Suprapubic skin (tissue), 4 donors: ENCODE results near the gene EARS2. TPM values are rescaled to one million over a fixed set of nuclear protein-coding genes. Genes with fewer than 3 reads are reported as not detected.
A peak's percentile ranks its signal among the peaks of the same experiment; 100 is the strongest.

Experiments
- DNase-seq, 2 donors: peaks; one replicate each; pipeline ENCODE4 v3.0.0-alpha.2; 2019; ENCODE audit warnings: low spot score in 2 of 2
- H3K27ac ChIP-seq: fragments of 200-600 bp; sonication (generic); one replicate; pipeline ENCODE4 v1.5.1; 2019
- H3K27me3 ChIP-seq: fragments of 200-600 bp; sonication (generic); one replicate; pipeline ENCODE4 v1.5.1; 2019
- H3K36me3 ChIP-seq: fragments of 200-600 bp; sonication (generic); one replicate; pipeline ENCODE4 v1.5.1; 2019
- H3K4me1 ChIP-seq: fragments of 200-600 bp; sonication (generic); one replicate; pipeline ENCODE4 v1.5.1; 2019
- H3K4me3 ChIP-seq: fragments of 200-600 bp; sonication (generic); one replicate; pipeline ENCODE4 v1.5.1; 2019; ENCODE audit warnings: mild to moderate bottlenecking
- H3K9me3 ChIP-seq: fragments of 200-600 bp; sonication (generic); one replicate; pipeline ENCODE4 v1.5.1; 2019
- CTCF ChIP-seq, 2 donors: fragments of 200-600 bp in 1 of 2; fragments of 450-650 bp in 1 of 2; sonication (generic) in 1 of 2; IDR thresholded peaks; one replicate each; pipeline ENCODE4 v1.5.1; 2016 to 2019; ENCODE audit warnings: antibody characterized with exemption in 2 of 2, mild to moderate bottlenecking in 1 of 2, moderate library complexity in 1 of 2
- EP300 ChIP-seq: sonication (generic); formaldehyde crosslinking; IDR thresholded peaks from one replicate; pipeline ENCODE4 v1.6.1; 2017; ENCODE audit warnings: antibody characterized with exemption
- POLR2A ChIP-seq, 2 donors: fragments of 450-650 bp; IDR thresholded peaks; one replicate each; pipeline ENCODE4 v1.6.1; 2017; ENCODE audit warnings: antibody characterized with exemption in 2 of 2, mild to moderate bottlenecking in 2 of 2, moderate library complexity in 2 of 2
- POLR2AphosphoS5 ChIP-seq, 3 donors: sonication (generic); formaldehyde crosslinking; IDR thresholded peaks; one replicate each; pipeline ENCODE4 v1.6.1; 2017; ENCODE audit warnings: antibody characterized with exemption in 3 of 3
- WGBS: methylation state at CpG from one replicate; pipeline ENCODE4 v1.1.5; 2018; 5-methylcytosine and 5-hydroxymethylcytosine counted together
- total RNA-seq, 4 donors: library from RNA; depleted of rRNA; stranded (reverse); fragments of >200 nt; gene quantifications; one replicate each; pipeline ENCODE4 v1.1.0, GENCODE V29; 2016

EARS2 gene
- total RNA-seq, 4 donors from 2014 or later = 24.1 to 37.2 (median 36.6) TPM

DNA sequence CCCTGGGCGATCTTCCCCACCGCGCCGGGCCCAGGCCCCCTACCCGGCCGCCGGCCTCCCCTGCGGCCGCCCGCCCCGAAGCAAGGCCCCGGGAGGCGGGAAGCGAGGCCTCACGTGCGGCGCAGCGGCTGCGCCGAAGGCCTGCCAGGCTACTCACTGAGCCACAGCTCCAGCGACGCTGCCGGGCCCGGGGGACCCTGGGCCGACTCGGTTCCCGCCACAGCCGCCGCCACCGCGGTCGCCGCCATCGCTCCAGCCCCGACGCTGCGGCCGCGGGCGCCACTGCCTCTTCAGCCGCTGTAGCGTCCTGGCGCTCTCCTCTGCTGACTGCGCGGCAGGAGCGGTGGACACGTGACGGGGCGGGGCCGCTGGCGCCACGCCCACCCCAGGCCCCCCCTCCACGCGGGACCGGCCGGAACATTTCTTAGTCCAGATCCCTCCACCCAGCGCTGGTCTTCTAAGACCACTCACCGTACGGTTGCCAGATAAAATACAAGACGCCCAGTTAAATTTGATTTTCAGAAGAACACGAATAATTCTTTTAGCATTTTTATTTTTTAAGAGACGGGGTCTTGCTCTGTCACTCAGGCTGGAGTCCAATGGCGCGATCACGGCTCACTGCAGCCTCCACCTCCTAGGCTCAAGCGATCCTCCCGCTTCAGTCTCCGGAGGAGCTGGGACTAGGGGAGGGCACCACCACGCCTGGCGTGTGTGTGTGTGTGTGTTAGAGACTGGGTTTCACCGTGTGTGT lies 46.8 kb downstream of the EARS2 start, which contains the start of gene GGA2:
Gene GGA2, minus strand, starts transcription at position 331 of the 751 bp plus-strand sequence. Its CDS starts 83 bp downstream, at position 248.
- Histone ChIP-seq H3K27me3 (no peaks in the 10 kb centered on the region), H3K4me1 (peaks cover 35% of the 10 kb centered on the region), H3K4me3 (peak within 1 kb of the TSS; percentile 84), H3K9me3 (no peaks in the 10 kb centered on the region), H3K27ac (peak within 1 kb of the TSS; percentile 86), H3K36me3 (no peaks in the 10 kb centered on the region)
- 1% methylated on average over 24 of the region's 71 CpGs for WGBS
- TF ChIP-seq CTCF (IDR thresholded peaks at IDR 0.05) = no peak
- no peak for TF ChIP-seq EP300
- no peak for TF ChIP-seq POLR2AphosphoS5 (IDR thresholded peaks at IDR 0.05)
- TF ChIP-seq POLR2A (IDR thresholded peaks at IDR 0.05) = peak; percentile 49 to 86
- peak; percentile 91 for DNase-seq

- Histone ChIP-seq H3K27me3 (no peaks in the 10 kb centered on the region), H3K4me3 (peak overlapping the region; percentile 84), H3K27ac (peak overlapping the region; percentile 86), H3K4me1 (peaks cover 40% of the 10 kb centered on the region), H3K9me3 (no peaks in the 10 kb centered on the region), H3K36me3 (no peaks in the 10 kb centered on the region)
- no peak for TF ChIP-seq POLR2AphosphoS5 (IDR thresholded peaks at IDR 0.05)
- no peak for TF ChIP-seq EP300
- no peak for TF ChIP-seq CTCF (IDR thresholded peaks at IDR 0.05)
- TF ChIP-seq POLR2A (IDR thresholded peaks at IDR 0.05) = no peak
- no peak for DNase-seq
- 0% methylated on average over 11 of the region's 17 CpGs for WGBS
Observed at GRCh38 chr16:23509782-23510163, 47.4 kb downstream of the EARS2 start.

DNA sequence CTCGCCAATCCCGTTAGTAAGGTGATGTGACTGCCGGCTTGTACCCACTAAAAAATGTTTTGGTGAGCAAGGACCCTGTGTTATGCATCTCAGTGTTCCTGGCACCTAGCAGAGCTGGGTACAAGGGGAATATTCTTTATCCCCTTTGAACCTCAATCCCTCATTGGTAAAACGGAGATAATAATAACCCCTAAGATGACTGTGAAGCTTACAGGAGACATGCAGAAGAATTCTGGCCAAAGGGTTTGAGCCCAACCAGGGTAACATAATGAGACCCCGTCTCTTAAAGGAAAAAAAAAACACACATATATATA lies 47.8 kb downstream of the EARS2 start:
- Histone ChIP-seq H3K36me3 (no peaks in the 10 kb centered on the region), H3K27me3 (no peaks in the 10 kb centered on the region), H3K4me3 (peak overlapping the region; percentile 84), H3K27ac (no peak overlapping the region), H3K9me3 (no peaks in the 10 kb centered on the region), H3K4me1 (peaks cover 44% of the 10 kb centered on the region)
- 9% methylated on average over 5 of the region's 5 CpGs for WGBS
- TF ChIP-seq POLR2AphosphoS5 (IDR thresholded peaks at IDR 0.05) (no peak), EP300 (no peak), CTCF (IDR thresholded peaks at IDR 0.05) (no peak), POLR2A (IDR thresholded peaks at IDR 0.05) (no peak)
- no peak for DNase-seq

DNA sequence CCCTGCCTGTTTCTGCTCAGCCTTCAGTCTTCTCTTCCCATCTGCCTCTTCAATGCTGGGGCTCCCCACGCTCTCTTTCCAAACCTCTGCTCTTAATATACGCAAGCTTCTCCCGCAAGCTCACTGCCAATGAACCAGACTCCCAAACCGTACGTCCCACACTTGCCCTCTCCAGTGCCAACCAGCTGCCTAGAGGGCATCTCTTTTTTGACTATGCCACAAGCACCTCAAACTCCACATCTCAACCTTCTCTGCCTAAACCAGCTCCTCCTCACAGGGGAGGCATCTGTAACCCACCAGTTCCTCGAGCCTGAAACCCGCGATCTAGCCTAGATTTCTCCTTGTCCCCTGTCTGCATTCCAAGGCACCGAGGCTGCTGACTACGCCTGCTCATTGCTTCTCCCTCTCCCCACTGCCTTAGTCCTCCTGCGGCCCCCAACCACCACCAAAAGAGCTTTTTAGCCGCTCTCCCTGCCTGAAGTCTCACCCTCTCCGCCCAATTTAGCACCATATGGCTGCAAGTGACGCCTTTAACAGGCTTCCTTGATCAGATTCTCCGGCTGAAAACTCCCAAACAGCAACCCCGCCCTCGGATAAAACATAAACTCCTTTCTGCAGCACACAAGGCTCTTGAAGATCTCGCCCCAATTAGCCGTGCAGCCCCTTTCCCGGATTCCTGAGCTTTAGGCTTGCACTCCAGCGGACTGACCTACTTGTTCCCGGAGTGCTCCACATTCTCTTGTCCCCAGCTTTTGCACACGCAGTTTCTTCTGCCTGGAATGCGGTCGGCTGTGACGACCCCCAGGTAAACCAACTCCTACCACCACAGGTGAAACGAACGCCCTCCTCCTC lies 48.3 kb downstream of the EARS2 start:
- H3K9me3 ChIP-seq = no peaks in the 10 kb centered on the region
- DNase-seq = no peak
- TF ChIP-seq EP300 (no peak), CTCF (IDR thresholded peaks at IDR 0.05) (no peak), POLR2A (IDR thresholded peaks at IDR 0.05) (no peak), POLR2AphosphoS5 (IDR thresholded peaks at IDR 0.05) (no peak)
- 20% methylated on average over 28 of the region's 28 CpGs for WGBS
- H3K27me3 ChIP-seq = no peaks in the 10 kb centered on the region
- H3K27ac ChIP-seq = peak overlapping the region; percentile 34
- peak overlapping the region; percentile 84 for H3K4me3 ChIP-seq
- no peaks in the 10 kb centered on the region for H3K36me3 ChIP-seq
- peaks cover 50% of the 10 kb centered on the region for H3K4me1 ChIP-seq

DNA sequence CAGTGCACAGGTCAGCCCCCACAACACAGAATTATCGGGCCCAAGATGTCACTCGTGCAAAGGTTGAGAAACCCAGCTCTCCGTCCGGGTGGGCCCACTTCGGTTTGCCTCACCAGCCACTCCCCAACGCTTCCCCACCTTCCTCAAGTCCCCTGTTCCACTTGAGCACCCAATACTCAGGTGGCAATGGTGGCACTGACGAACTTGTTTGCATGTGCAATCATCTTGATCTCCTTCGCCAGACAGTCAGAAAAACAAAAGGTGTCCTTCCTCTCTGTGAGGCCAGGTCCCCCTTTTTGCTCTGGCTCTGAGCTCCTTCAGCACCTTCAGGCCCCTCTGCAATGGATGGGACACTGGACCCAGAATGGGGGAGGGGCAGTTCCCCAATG lies 50.5 kb downstream of the EARS2 start:
- H3K4me1 ChIP-seq = peaks cover 65% of the 10 kb centered on the region
- no peaks in the 10 kb centered on the region for H3K9me3 ChIP-seq
- TF ChIP-seq POLR2A (IDR thresholded peaks at IDR 0.05) (no peak), EP300 (no peak), POLR2AphosphoS5 (IDR thresholded peaks at IDR 0.05) (no peak), CTCF (IDR thresholded peaks at IDR 0.05) (no peak)
- H3K27ac ChIP-seq = no peak overlapping the region
- WGBS = 93% methylated on average over 8 of the region's 8 CpGs
- H3K36me3 ChIP-seq = no peaks in the 10 kb centered on the region
- no peaks in the 10 kb centered on the region for H3K27me3 ChIP-seq
- DNase-seq = no peak
- no peak overlapping the region for H3K4me3 ChIP-seq
